Upper lobe of left lung (tissue), 6 donors: ENCODE measurements around the gene IL1RAPL1. TPM values are rescaled to one million over a fixed set of nuclear protein-coding genes. Genes with fewer than 3 reads are reported as not detected.

ENCODE experiments used
- ATAC-seq, 2 donors: fragments of 200-7000 bp; cut with Tn5 transposase; one replicate each; pipeline ENCODE4 v1.9.1; 2022; ENCODE audit warnings: mild to moderate bottlenecking in 2 of 2, moderate library complexity in 2 of 2; ENCODE audit not compliant: low FRiP score in 2 of 2
- DNase-seq, 2 donors: peaks; one replicate each; pipeline ENCODE4 v3.0.0-alpha.2; 2019 to 2020
- H3K27ac ChIP-seq, 4 donors: fragments of 200-600 bp; sonication (generic); one replicate each; pipeline ENCODE4 v1.5.1; 2016 to 2019
- H3K27me3 ChIP-seq, 4 donors: fragments of 200-600 bp; sonication (generic); one replicate each; pipeline ENCODE4 v1.5.1; 2017 to 2019
- H3K36me3 ChIP-seq, 4 donors: fragments of 200-600 bp; sonication (generic); one replicate each; pipeline ENCODE4 v1.5.1; 2016 to 2019
- H3K4me1 ChIP-seq, 4 donors: fragments of 200-600 bp; sonication (generic); one replicate each; pipeline ENCODE4 v1.5.1; 2018 to 2019
- H3K4me3 ChIP-seq, 4 donors: fragments of 200-600 bp; sonication (generic); one replicate each; pipeline ENCODE4 v1.5.1; 2017 to 2019; ENCODE audit warnings: mild to moderate bottlenecking in 2 of 4, moderate library complexity in 1 of 4
- H3K9me3 ChIP-seq, 4 donors: fragments of 200-600 bp; sonication (generic); one replicate each; pipeline ENCODE4 v1.5.1; 2018 to 2019
- EP300 ChIP-seq, 4 donors: sonication (generic); formaldehyde crosslinking; IDR thresholded peaks; one replicate each; pipeline ENCODE4 v1.5.1; 2017; ENCODE audit warnings: antibody characterized with exemption in 4 of 4, control low read depth in 2 of 4
- POLR2A ChIP-seq, 4 donors: fragments of 450-650 bp; IDR thresholded peaks; one replicate each; pipeline ENCODE4 v1.5.1; 2016 to 2017; ENCODE audit warnings: antibody characterized with exemption in 4 of 4, mild to moderate bottlenecking in 2 of 4
- POLR2AphosphoS5 ChIP-seq, 2 donors: sonication (generic); formaldehyde crosslinking; IDR thresholded peaks; one replicate each; pipeline ENCODE4 v1.5.1; 2017; ENCODE audit warnings: antibody characterized with exemption in 2 of 2
- WGBS, 2 donors: methylation state at CpG; one replicate each; pipeline ENCODE4 v1.1.5; 2017 to 2018; 5-methylcytosine and 5-hydroxymethylcytosine counted together
- total RNA-seq, 6 donors: library from RNA; depleted of rRNA in 4 of 6; stranded (reverse); fragments of >200 nt in 4 of 6; gene quantifications; one replicate each; pipeline versions ENCODE4 v1.1.0 to v1.2.1, GENCODE V29; 2016 to 2021
- TF ChIP-seq, protein P1 (sequence below), 6 experiments: fragments of 450-650 bp in 4 of 6; fragments of 200-600 bp in 2 of 6; sonication (generic) in 2 of 6; IDR thresholded peaks; one replicate each; pipeline ENCODE4 v1.5.1; 2016 to 2019; ENCODE audit warnings: antibody characterized with exemption in 6 of 6
- donor health status: DM: no; HTN: no; CAD: no; lungs with moderate emphysema.
- donor health status: DM: no; HTN: yes; CAD: no; lungs with severe emphysema.

The IL1RAPL1 gene
- total RNA-seq, 6 donors from 2014 or later, result 0.09 to 0.46 (median 0.33) TPM; not detected in 3

DNA sequence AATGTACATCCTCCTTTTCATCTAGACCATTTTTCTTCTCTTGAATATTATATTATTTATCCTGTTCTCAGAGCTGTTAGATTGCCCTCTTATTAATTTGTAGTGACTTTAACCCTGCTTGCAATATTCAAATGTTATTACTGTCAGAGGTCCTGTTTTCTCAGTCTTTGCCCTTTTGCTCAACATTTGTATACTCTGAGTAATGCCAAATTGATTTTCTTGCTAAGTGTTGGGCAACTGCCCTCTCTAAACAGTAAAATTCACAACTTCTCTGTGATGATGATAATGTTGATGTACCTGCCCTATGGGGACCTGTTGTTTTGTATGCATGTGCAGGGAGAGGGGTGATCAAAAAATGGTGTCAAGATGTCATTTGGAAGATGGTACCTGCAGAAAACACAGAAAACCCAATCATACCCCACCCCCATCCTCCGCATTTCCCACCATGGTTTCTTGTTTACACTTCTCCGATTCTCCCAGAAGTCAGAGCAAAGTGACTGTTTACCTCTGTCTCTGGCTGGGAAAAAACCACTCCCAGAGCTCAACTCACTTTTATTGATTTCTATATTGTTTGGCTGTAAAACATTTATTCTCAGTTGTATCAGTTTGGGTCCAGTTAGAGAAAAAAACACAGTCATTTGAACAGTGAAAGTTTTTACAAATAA is 694.0 kb downstream of the IL1RAPL1 start:
- Histone ChIP-seq H3K9me3 (no peaks in the 10 kb centered on the region), H3K4me1 (no peaks in the 10 kb centered on the region), H3K36me3 (no peaks in the 10 kb centered on the region), H3K27me3 (no peaks in the 10 kb centered on the region), H3K4me3 (no peak overlapping the region), H3K27ac (no peak overlapping the region)
- DNase-seq (no peak), ATAC-seq (no peak)
- WGBS, 2 donors, result 81 to 84% methylated on average over 2 of the region's 2 CpGs
- TF ChIP-seq, protein P1, sequence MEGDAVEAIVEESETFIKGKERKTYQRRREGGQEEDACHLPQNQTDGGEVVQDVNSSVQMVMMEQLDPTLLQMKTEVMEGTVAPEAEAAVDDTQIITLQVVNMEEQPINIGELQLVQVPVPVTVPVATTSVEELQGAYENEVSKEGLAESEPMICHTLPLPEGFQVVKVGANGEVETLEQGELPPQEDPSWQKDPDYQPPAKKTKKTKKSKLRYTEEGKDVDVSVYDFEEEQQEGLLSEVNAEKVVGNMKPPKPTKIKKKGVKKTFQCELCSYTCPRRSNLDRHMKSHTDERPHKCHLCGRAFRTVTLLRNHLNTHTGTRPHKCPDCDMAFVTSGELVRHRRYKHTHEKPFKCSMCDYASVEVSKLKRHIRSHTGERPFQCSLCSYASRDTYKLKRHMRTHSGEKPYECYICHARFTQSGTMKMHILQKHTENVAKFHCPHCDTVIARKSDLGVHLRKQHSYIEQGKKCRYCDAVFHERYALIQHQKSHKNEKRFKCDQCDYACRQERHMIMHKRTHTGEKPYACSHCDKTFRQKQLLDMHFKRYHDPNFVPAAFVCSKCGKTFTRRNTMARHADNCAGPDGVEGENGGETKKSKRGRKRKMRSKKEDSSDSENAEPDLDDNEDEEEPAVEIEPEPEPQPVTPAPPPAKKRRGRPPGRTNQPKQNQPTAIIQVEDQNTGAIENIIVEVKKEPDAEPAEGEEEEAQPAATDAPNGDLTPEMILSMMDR (IDR thresholded peaks at IDR 0.05), result no peak

GRCh38 chrX:29285664-29286063 is 698.4 kb downstream of the IL1RAPL1 start:
- Histone ChIP-seq H3K9me3 (no peaks in the 10 kb centered on the region), H3K4me1 (no peaks in the 10 kb centered on the region), H3K27ac (no peak overlapping the region), H3K27me3 (no peaks in the 10 kb centered on the region), H3K36me3 (no peaks in the 10 kb centered on the region), H3K4me3 (no peak overlapping the region)
- DNase-seq (no peak), ATAC-seq (no peak)
- 57 to 71% methylated on average over 2 of the region's 2 CpGs for WGBS, 2 donors
- TF ChIP-seq, protein P1 (IDR thresholded peaks at IDR 0.05), result no peak
- TF ChIP-seq POLR2A (IDR thresholded peaks at IDR 0.05) (no peak), POLR2AphosphoS5 (IDR thresholded peaks at IDR 0.05) (no peak), EP300 (IDR thresholded peaks at IDR 0.05) (no peak)

- no peak for ATAC-seq
- Histone ChIP-seq H3K4me3 (no peak overlapping the region), H3K27me3 (no peaks in the 10 kb centered on the region), H3K36me3 (no peaks in the 10 kb centered on the region), H3K9me3 (no peaks in the 10 kb centered on the region), H3K4me1 (no peaks in the 10 kb centered on the region), H3K27ac (no peak overlapping the region)
- WGBS, 2 donors, result 82 to 100% methylated on average over 1 of the region's 1 CpG
- TF ChIP-seq EP300 (IDR thresholded peaks at IDR 0.05), result no peak
- TF ChIP-seq POLR2AphosphoS5 (IDR thresholded peaks at IDR 0.05), result no peak
- no peak for TF ChIP-seq POLR2A (IDR thresholded peaks at IDR 0.05)
- TF ChIP-seq, protein P1 (IDR thresholded peaks at IDR 0.05), result no peak
- no peak for DNase-seq
These were observed 708.9 kb downstream of the IL1RAPL1 start for GRCh38 chrX:29295987-29296680.

GRCh38 chrX:29297171-29297800 is 710.0 kb downstream of the IL1RAPL1 start:
- no peaks in the 10 kb centered on the region for H3K9me3 ChIP-seq
- TF ChIP-seq EP300 (IDR thresholded peaks at IDR 0.05), result no peak
- TF ChIP-seq POLR2A (IDR thresholded peaks at IDR 0.05), result no peak
- TF ChIP-seq POLR2AphosphoS5 (IDR thresholded peaks at IDR 0.05), result no peak
- TF ChIP-seq, protein P1 (IDR thresholded peaks at IDR 0.05), result no peak
- no peaks in the 10 kb centered on the region for H3K4me1 ChIP-seq
- DNase-seq, result no peak
- WGBS, 2 donors, result 39 to 44% methylated on average over 4 of the region's 4 CpGs
- H3K4me3 ChIP-seq, result no peak overlapping the region
- H3K27me3 ChIP-seq, result no peaks in the 10 kb centered on the region
- no peak overlapping the region for H3K27ac ChIP-seq
- H3K36me3 ChIP-seq, result no peaks in the 10 kb centered on the region
- no peak for ATAC-seq
